Glomerular visceral epithelial cell (primary cell): ENCODE results near the gene TMCO4.
A peak's percentile ranks its signal among the peaks of the same experiment; 100 is the strongest.
"Not testable (repeated sequence)": the region's sequence is repeated elsewhere in the genome, so short reads cannot be mapped to it uniquely, and the experiment has no call there.

ENCODE experiments used
- DNase-seq: peaks from one replicate; pipeline ENCODE4 v3.0.0-alpha.2; 2016; ENCODE audit errors: extremely low spot score

Gene TMCO4

DNA sequence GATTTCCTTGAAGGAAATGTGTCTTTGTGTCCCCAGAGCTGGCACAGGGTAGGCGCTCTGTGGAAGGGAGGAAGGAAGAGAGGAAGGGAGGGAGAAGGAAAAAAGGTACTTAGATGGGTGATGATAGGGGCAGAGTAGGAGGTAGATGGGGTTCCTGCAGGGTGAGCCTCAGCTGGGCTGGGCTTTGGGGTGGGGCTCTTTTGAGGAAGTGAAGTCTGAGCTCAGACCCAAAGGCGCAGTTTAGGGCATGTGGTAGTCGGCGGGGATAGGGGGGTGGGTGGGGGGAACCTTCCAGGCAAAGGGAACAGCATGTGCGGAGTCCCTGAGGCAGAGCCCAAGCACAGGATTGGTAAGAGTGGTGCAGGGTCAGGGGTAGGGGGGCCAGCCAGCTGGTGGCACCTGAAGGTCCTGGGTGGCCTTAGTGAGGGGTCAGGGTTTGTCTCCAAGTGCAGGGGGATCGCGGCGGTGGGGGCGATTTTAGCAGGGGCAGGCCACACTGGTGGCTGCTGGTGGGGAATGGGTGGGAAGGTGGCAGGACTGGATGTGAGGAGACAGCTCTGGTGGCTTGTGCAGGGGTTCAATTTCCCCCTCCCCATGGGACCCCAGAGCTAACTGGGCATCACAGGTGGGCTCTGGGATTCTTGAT, 143.5 kb downstream of the TMCO4 start:
- DNase-seq, result no peak

DNA sequence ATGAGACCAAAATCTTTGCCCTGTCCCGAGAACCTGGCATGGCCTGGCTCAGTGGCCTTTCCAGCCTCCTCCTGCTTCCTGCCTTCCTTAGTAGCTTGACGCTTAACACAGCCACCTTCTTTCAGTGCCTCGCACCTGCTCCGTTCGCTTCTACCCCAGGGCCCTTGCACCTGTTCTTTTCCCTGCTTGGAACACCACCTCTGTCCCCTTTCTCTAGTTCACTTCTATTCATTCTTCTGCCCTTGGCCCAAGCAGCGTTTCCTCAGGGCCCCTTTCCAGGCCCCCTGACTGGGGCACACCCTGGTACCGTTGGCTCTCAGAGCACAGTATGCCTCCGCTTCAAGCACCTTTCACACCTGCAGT, 144.0 kb downstream of the TMCO4 start:
- DNase-seq, result no peak

DNA sequence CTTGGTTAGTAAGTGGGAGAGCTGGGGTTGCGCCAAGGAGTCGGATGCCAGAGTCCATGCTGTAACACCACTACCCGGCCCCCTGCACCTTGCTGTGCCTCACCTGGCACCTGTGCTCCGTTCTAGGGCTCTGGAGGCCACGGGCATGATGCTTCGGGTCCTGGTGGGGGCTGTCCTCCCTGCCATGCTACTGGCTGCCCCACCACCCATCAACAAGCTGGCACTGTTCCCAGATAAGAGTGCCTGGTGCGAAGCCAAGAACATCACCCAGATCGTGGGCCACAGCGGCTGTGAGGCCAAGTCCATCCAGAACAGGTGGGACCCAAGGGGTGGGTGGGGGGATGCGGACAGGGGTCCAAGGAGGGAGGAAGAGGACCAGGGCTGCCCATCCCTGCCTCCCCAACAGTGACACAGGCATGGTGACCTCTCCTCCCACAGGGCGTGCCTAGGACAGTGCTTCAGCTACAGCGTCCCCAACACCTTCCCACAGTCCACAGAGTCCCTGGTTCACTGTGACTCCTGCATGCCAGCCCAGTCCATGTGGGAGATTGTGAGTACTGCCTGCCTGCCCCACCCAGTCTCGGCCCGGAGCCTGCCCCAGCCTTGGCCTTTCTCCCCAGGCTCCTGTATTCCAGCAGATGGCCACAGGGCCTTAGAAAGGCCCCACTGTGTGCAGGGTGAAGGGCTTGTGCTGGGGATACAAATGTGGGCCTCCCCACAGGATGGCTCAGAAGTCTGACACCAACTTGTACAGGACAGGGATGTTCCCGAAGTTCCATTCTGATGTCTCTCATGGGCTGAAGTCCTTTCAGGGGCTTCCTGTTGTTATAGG, 144.6 kb downstream of the TMCO4 start:
- DNase-seq, result no peak

DNA sequence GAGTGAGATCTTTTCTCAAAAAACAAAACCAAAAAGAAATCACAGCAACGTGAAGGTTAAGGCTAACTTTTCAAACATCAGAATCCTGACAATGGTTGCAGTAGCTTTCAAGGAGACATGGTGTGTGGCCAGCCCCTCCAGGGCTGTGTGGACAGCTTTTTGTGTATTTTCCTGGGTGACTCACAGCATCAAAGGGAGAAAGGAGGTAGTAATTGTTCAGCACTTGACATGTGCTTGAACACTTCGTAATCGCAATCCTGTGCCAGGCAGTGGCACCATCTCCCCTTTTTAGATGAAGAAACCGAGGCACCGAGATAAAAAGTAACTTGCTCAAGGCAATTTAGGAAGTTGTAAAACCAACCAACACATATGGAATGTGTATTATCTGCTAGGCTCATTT, 145.3 kb downstream of the TMCO4 start:
- no peak for DNase-seq

DNA sequence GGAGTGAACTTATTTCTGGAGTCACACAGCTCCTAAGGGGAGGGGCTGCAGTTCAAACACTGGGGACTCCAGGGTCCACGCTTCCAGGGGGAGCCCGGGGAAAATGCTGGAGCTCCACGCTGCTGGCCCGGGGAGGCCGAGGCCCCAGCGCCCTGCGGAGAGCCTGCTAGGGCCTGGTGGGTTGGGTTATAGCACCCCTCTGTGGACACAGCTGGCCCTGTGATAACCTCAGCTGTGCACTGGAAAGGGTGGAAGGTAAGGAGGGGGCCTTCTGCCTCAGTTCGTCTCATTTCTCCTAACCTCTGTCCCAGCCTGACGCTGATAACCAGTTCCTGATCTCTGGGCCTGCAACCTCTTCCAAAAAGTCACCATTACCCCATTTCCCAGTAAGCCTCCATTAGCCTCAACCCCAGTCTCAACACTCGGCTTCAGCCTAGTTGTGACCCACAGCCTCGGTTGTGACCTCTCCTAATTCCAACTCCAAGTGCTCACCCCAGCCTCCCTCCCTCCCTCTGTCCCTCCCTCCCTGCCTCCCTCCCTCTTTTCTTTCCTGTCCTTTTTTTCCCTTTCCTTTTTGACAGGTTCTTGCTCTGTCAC, 148.5 kb downstream of the TMCO4 start:
- peak; percentile 41 for DNase-seq

DNA sequence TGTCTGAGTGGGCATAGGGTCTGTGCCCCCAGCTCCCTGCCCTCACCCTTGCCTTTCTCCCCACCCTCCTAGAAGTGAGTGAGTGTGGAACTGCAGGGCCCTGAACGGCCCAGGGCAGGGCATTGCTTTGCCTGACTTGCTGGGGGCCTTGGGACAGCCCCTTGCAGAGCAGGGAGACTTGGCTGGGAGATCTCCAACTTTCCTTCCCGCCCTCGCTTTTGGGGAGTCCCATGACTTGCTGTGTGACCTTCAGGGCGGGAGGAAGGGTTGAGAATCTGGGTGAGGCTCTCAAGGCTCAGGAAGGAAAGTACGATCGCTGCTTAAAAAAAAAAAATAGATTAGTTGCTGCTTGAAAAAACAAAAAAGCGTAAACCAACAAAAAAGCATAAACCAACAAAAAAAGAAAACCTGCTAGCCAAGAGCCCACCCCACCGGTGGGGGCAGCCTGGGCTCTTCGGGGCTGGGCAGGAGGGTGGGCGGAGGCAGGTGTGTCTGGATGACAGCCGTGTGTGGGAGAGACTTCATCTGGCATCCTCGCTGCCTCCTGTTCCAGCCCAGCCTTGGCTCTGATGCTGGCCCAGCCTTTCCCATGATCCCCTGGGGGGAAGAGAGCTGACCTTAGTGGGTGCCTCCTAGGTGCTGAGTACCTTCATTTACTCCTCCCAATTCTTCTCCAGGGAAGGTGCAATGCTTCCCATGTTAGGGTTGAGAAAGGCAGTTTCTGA, 149.1 kb downstream of the TMCO4 start:
- no peak for DNase-seq

DNA sequence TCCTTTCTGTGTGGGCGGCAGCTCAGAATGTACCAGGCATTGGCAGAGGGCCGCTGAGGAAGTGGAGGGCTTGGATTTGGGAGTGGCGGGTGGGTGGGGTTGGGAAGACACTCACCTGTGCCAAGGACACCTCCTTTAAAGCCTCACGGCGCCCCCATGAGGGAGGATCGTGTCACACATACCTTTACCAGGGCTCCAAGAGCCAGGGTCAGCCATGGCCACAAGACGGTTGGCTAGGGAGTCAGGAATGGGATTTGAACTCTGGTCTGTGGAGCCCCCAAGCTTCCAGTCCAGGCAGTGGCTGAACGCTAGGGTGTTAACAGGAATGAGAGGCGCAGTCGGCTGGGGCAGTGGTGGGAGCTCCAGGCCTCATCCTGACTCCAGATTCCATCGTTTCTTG, 151.0 kb downstream of the TMCO4 start:
- no peak for DNase-seq

DNA sequence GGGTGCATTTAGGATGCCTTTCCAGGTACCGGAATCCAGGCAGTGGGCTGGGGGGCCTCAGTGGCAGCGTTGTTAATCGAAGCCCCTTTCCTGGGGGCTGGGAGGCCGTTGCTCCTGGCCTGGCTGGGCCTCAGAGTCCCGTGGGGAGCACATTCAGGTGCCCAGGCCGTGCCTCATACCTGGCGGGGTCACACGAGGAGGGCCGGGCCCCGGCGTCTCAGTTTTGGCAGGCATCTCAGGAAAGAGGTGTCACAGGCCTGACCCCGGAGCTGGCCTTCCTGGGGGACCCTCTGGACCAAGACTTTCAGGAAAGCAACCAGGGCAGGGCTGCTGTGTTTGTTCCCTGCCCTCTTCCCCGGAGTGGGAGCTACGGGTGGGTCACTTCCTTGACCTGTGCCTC, 151.5 kb downstream of the TMCO4 start:
- no peak for DNase-seq

DNA sequence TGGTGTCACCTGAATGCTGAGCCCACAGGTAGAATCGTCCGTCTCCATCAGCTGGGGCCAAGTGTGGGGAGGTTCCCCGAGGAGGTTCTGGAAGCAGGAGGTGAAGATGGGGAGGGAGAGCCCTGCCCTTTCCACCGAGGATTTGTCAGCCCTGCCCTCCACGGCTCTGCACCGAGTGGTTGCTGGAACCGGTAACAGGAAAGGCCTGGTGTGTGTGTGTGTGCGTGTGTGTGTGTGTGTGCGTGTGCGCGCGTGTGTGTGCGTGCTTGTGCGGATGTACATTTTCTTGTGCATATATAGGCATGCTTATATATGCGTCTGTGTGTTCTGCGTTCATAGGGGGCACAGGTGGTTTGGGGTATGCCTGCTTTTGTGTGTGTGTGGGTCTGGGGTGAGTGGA, 152.1 kb downstream of the TMCO4 start:
- no peak for DNase-seq

DNA sequence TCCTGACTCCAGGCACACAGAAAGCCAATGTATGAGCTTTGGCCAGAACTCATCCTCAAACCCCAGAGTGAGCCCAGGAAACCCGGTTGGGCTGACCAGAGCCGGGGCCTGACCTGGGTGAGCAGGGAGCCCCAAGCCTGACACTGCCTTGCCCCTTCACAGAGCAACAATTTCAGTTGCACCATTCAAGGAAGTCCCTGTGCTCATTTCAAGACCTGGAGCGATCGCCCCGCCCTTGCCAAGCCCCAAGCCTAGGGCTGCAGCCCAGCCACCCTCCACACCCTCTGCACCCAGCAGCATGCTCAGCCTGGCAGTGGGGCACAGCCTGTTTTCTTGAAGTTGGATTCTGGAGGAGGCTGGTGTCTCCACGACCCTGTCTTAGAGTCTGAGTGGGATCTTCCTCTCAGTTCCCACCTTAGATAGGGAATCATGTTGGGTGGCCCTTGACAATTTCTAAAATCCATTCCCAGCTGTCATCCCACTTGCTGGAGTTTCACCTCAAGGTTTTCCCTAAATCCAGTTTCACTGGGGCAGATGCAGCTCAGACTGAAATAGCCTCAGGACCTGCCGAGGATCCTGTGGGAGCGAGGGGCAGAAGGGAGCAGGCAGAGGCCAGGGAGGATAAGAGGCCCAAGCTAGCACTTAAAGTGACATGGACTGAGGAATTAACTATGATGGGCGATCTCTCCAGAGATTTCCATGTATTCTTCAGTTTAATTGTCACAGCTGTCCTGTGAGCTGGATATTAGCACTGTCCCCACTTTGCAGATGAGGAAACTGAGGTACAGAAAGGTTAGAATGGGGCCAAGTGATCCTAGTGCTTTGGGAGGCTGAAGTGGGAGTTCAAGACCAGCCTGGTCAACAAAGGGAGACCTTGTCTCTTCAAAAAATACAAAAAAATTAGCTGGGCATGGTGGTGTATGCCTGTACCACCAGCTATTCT, 153.1 kb downstream of the TMCO4 start:
- no peak for DNase-seq

DNA sequence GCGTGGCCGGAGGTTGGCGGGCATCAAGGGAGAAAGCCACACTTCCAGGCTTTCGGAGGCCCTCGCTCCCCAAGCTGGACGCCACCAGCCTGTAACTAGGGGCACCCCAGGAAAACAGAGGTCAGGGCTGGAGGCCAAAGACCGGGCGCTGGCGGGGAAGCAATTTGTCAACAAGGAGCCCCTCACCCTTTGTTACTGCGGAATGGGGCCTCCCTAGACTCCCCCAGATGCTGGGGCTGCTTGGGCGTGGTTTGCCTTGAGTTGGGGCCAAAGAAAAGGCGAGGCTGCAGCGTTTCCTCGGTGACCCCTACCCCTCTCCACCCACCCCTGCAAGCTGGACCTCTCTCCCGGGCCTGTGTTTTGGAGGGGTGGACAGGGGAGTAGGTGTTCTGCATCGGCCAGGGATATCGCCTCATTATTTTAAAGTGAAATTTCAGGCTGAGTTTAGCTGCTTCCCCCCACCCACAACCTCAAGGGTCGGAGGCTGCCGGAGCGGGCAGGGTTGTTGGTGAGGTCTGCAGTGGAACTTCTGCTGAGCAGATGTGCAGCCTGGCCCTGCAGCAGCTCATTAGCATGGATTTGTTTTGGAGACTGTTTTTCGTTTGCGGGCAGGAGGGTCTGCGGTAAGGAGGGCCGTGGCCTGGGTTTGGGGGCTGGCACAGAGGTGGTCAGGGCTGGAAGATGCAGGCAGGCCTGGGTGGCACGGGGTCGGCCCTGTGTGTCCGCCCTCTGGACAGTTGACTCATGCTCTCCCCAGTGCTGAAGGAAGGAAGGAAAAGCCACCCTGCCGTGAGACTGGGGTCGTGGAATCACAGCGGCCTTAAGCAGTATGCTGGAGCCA, 154.1 kb downstream of the TMCO4 start:
- DNase-seq, result peak; percentile 31

DNA sequence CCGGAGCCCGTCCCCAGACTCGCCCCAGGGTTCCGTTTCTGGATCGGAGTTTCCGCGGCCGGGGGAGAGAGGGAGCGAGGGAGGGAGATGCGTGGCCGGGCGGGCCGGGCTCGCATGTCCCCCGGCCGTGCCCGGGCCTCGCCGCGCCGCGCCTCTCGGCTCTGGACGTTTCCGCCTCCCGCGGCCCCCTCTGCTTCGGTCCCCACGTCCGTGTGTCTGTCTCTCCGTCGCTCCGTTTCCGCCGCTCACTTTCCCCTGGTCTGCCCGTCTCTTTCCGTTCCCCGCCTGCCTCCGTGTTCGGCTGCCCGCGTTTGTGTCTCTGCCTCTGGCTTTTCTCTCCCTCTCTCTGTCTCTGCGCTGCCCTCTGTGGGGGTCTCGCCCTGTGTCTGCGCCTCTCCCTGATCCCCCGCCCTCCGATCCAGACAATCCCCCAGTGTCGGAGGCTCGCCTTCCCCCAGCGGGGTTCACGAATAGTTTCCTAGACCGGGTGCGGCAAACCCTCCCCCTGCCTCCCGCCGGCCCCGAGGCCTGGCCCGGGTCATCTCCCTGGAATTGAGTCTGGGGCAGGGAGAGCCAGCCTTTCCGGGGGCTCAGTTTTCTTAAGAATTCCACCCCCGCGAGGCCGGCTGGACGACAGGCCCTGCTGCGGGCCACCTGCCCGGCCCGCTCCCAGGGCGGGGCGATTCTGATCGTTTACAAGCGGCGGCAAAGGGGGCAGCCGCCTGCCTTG, 154.9 kb downstream of the TMCO4 start:
- peak; percentile 29 for DNase-seq

DNA sequence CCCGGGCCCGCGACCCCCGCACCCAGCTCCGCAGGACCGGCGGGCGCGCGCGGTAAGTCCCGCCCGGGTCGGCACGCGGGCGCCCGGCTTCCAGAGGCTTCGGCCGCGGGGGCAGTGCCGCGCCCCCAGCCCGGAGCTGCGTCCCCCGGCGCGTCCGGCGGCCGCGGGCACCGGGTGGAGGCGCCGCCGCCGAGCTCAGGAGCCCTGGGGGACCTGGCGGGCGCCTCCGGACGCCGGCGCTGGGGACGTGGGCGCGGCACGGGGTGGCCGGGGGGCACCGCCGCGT, 155.4 kb downstream of the TMCO4 start:
- no peak for DNase-seq

DNA sequence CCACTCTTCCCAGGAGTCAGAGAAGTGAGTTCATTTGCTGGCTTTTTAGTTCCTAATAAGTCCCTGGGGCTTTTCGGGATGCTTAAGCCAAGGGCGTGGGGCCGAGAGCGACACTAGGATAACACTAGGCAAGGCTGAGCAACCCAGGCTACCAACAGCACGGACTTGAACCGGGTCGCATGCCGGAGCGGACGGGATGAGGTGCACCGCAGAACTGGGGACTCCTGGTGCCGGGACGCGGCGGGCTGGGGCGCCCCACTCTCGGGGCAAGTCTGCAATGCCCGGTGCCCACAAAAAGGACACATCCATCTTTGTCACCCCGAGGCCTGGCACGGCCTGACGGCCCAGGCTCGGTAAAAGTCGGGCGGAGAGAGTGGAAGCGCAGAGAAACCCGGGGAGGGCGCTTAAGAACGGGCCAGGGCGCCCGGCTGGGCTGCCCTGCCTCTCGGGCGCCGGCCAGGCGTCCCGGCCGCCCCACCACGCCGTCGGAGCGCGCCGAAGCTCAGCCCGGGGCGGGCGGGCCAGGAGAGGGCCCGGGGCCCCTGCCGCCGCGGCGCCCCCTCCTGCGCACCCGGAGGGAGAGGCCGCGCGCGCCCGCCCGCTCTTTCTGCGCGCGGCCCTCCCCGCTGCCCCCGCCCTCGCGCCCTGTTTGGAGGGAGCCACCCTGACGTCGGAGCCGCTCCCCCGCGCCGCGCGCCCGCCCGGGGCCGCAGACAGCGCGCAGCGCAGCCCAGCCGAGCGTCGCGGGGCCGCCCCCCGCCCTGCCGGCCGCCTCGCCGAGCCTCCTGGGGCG, 155.9 kb downstream of the TMCO4 start, which contains the start of gene NBL1:
NBL1 (plus strand) TSS at position 710 of the 793 bp plus-strand sequence. CDS start 10,720 bp downstream, outside the sequence.
- DNase-seq, result peak; percentile 75

DNA sequence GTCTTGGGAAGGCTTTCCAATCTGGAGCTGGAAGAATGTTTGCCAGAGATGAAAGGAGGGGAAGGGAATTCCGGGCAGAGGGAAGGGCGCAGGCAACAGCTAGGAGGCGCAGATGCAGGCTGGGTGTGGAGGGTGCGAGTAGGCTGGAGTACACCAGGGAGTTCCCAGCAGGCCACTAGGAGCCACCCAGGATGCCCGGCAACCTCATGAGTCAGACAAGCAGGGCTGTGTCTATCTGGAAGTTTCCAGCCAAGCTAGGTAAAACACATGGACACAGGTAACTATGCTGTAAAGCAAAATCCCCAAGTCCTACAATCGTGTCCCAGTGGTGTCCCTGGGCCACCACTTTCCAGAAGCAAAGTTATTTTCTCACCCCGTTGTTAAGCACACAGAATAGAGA, 156.6 kb downstream of the TMCO4 start:
- peak; percentile 73 for DNase-seq

DNA sequence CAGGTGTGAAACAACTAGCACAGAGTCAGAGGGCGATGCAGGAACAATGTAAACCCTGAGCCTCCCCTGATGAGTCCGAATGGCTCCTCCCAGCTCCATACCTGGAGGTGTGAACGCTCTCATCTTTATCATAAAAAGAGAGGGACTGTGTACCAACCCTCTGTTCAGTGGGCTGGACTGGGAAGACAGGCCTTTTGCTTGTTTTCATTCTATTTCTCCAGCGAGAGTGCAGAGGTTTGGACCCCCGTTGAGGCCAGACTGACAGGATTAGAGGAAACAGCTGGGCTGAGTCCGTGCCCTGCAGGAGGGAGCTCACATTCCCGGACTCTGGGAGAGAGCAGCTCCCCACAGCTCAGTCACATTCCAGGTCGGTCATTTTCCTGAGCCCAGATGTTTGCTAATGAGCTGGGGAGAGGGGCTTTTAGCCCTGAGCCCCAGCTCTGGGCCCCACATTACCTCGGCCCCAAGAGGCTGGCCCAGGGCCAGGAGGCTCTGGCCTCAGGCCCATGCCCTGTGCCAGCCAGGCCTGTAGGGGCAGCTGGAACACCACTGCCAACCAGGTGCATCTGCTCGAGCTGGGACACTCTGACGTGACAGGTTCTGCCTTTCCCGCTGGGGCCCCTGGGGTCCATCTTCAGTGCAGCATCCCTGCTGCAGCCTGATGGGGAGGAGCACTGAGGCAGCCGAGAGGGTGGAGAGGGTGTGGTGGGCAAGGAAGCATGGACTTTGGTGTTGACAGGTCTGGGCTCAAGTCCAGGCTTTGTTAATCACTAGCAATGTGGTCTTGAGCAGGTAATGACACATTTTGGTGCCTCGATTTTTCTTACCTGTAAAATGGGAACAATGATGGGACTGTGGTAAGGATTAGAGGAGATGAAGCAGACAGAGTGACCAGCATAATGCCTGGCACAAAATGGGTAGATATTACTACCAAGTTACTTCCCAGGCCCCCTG, 159.1 kb downstream of the TMCO4 start:
- peak; percentile 76 for DNase-seq

DNA sequence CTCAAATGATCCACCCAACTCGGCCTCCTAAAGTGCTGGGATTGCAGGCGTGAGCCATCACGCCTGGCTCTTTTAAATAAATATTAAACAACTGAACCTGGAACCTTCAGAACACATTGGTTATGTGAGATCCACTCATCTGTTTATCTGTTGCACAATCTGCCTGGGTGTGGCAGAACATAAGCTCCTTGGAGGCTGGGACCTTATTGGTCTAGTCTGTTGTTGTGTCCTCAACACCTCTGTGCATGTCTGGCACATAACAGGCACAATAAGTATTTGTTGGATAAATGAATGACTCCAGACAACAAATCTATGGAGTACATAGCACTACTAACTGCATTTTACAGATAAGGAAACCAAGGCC, 159.7 kb downstream of the TMCO4 start:
- no peak for DNase-seq

DNA sequence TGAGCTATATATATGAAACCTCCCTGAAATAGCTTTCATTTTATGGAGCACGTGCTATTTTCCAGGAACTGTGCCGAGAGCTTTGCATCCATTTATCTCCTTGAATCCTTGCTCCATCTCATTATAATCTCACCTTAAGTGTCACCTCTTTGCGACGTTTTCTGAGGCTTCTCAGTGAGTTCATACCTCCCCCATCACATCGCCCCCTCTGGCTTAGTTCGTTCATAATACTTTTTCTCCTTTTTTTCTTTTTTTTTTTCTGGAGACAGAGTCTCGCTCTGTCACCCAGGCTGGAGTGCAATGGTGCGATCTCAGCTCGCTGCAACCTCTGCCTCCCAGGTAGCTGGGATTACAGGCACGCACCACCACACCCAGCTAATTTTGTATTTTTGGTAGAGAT, 160.5 kb downstream of the TMCO4 start:
- DNase-seq, result not testable (repeated sequence)
